Peyer's patch (tissue), 4 donors: Measurements from ENCODE around the gene LAMA1.

Source experiments
- CTCF ChIP-seq, 6 experiments: fragments of 450-650 bp in 4 of 6; fragments of 200-600 bp in 2 of 6; sonication (generic) in 1 of 6; IDR thresholded peaks; one replicate each; pipeline ENCODE4 v1.5.1; 2017 to 2019; ENCODE audit warnings: antibody characterized with exemption in 6 of 6, mild to moderate bottlenecking in 3 of 6, moderate library complexity in 1 of 6
- POLR2A ChIP-seq, 2 donors: fragments of 450-650 bp; IDR thresholded peaks; one replicate each; pipeline ENCODE4 v1.5.1; 2017; ENCODE audit warnings: antibody characterized with exemption in 2 of 2, mild to moderate bottlenecking in 2 of 2, moderate library complexity in 2 of 2

GRCh38 chr18:6980363-6980762, 137.2 kb downstream of the LAMA1 start:
- no peak for TF ChIP-seq CTCF (IDR thresholded peaks at IDR 0.05)
- no peak for TF ChIP-seq POLR2A (IDR thresholded peaks at IDR 0.05)
